SK-N-SH (cell line): ENCODE results near the gene C19orf67. TPM values are rescaled to one million over a fixed set of nuclear protein-coding genes. Genes with fewer than 3 reads are reported as not detected.

ENCODE experiments used
- CTCF ChIA-PET: fragments of 300-600, 350-600 bp; formaldehyde crosslinking; extraction: SDS; loops from one replicate; lab custom pipeline; 2021; lab: Yijun Ruan, JAX
- POLR2A ChIA-PET: fragments of 350-600 bp; sonication (Branson Sonifier 250); formaldehyde crosslinking; extraction: SDS; loops from one replicate; lab custom pipeline; 2020; ENCODE audit warnings: antibody characterized with exemption, inconsistent platforms; lab: Yijun Ruan, JAX
- DNase-seq: peaks from one replicate; pipeline ENCODE4 v3.0.0; 2012
- H2AFZ ChIP-seq: fragments of 200-600 bp; sonication (generic); 2 replicates; pipeline ENCODE4 v1.8.1; 2016; ENCODE audit warnings: antibody characterized with exemption, mild to moderate bottlenecking, low read depth
- H3F3A ChIP-seq: fragments of 200-600 bp; sonication (generic); replicated peaks from 2 replicates; pipeline ENCODE3; 2016; ENCODE audit warnings: antibody characterized with exemption, mild to moderate bottlenecking; ENCODE audit not compliant: insufficient read depth
- H3K27ac ChIP-seq, 2 experiments: fragments of 200-500 bp in 1 of 2; fragments of 200-600 bp in 1 of 2; sonication (Bioruptor generic) in 1 of 2; sonication (generic), shearing (Covaris generic) in 1 of 2; 2 replicates each; pipeline versions ENCODE4 v1.5.1 to v1.6.1; 2014 to 2016; ENCODE audit warnings: low read depth in 2 of 2, inconsistent platforms in 1 of 2, low read length in 1 of 2, mild to moderate bottlenecking in 1 of 2, mixed read lengths in 1 of 2
- H3K27me3 ChIP-seq: fragments of 200-600 bp; sonication (generic), shearing (Covaris generic); 2 replicates; pipeline ENCODE4 v1.6.1; 2016; ENCODE audit warnings: mixed run types; ENCODE audit not compliant: insufficient read depth
- H3K36me3 ChIP-seq, 2 experiments: fragments of 200-500 bp in 1 of 2; fragments of 200-600 bp in 1 of 2; sonication (Bioruptor generic) in 1 of 2; sonication (generic) in 1 of 2; replicated peaks in 1 of 2; 2 replicates each; pipeline versions ENCODE3 to v1.5.1; 2014 to 2016; ENCODE audit warnings: low read length in 1 of 2, mild to moderate bottlenecking in 1 of 2; ENCODE audit not compliant: insufficient read depth in 2 of 2, control insufficient read depth in 1 of 2
- H3K4me1 ChIP-seq, 2 experiments: fragments of 200-500 bp in 1 of 2; fragments of 200-600 bp in 1 of 2; sonication (Bioruptor generic) in 1 of 2; sonication (generic), shearing (Covaris generic) in 1 of 2; 2 replicates each; pipeline versions ENCODE4 v1.5.1 to v1.6.1; 2014 to 2016; ENCODE audit warnings: low read depth in 1 of 2, low read length in 1 of 2, mixed run types in 1 of 2; ENCODE audit not compliant: insufficient read depth in 2 of 2, control insufficient read depth in 1 of 2
- H3K4me2 ChIP-seq: fragments of 200-600 bp; sonication (generic), shearing (Covaris generic); 2 replicates; pipeline ENCODE4 v1.6.1; 2017; ENCODE audit warnings: mixed run types
- H3K4me3 ChIP-seq, 2 experiments: fragments of 200-500 bp in 1 of 2; fragments of 200-600 bp in 1 of 2; sonication (Bioruptor generic) in 1 of 2; sonication (generic), shearing (Covaris generic) in 1 of 2; 2 replicates each; pipeline versions ENCODE4 v1.5.1 to v1.8.1; 2014 to 2016; ENCODE audit warnings: low read depth in 2 of 2, inconsistent platforms in 1 of 2, low read length in 1 of 2, mild to moderate bottlenecking in 1 of 2, mixed read lengths in 1 of 2, moderate library complexity in 1 of 2
- H3K79me2 ChIP-seq: fragments of 200-600 bp; sonication (generic); 2 replicates; pipeline ENCODE4 v1.8.1; 2017; ENCODE audit warnings: mild to moderate bottlenecking; ENCODE audit not compliant: insufficient read depth
- H3K9ac ChIP-seq: fragments of 200-600 bp; sonication (generic); 2 replicates; pipeline ENCODE4 v1.6.1; 2017; ENCODE audit warnings: mixed run types
- H3K9me2 ChIP-seq: fragments of 200-600 bp; sonication (generic); 2 replicates; pipeline ENCODE4 v1.6.1; 2017; ENCODE audit warnings: mixed run types
- H3K9me3 ChIP-seq: fragments of 200-600 bp; sonication (generic); 2 replicates; pipeline ENCODE4 v1.6.1; 2017; ENCODE audit warnings: mixed run types, mild to moderate bottlenecking, moderate library complexity
- H4K20me1 ChIP-seq: fragments of 200-600 bp; sonication (generic); 2 replicates; pipeline ENCODE4 v1.6.1; 2017; ENCODE audit warnings: mild to moderate bottlenecking, mixed run types; ENCODE audit not compliant: insufficient read depth
- CTCF ChIP-seq: fragments of 200-600 bp; sonication (generic); IDR thresholded peaks from 2 replicates; pipeline ENCODE4 v1.6.1; 2017; ENCODE audit warnings: antibody characterized with exemption, mild to moderate bottlenecking, moderate library complexity
- ELF1 ChIP-seq: IDR thresholded peaks from 2 replicates; pipeline ENCODE4 v1.4.0; 2012
- GABPA ChIP-seq: IDR thresholded peaks from 2 replicates; pipeline ENCODE4 v1.4.0; 2012; ENCODE audit warnings: low read depth, mild to moderate bottlenecking
- GATA2 ChIP-seq: sonication (generic); formaldehyde crosslinking; IDR thresholded peaks from 2 replicates; pipeline ENCODE4 v1.5.0; 2020; ENCODE audit warnings: mild to moderate bottlenecking, missing genetic modification reagents
- NFIC ChIP-seq: IDR thresholded peaks from 2 replicates; pipeline ENCODE4 v1.4.0; 2012; ENCODE audit warnings: borderline replicate concordance
- SIN3A ChIP-seq: IDR thresholded peaks from 2 replicates; pipeline ENCODE4 v1.6.1; 2012; ENCODE audit warnings: low read depth, mild to moderate bottlenecking, low read length, moderate library complexity, borderline replicate concordance
- USF1 ChIP-seq: IDR thresholded peaks from 2 replicates; pipeline ENCODE4 v1.4.0; 2012; ENCODE audit warnings: low read depth, borderline replicate concordance
- WGBS: methylation state at CpG from one replicate; pipeline ENCODE4 v1.1.6; 2017; ENCODE audit warnings: low lambda C conversion rate; 5-methylcytosine and 5-hydroxymethylcytosine counted together
- polyA plus RNA-seq, 3 experiments: library from polyadenylated mRNA; depleted of rRNA; stranded (reverse); fragments of >200 nt; gene quantifications; 2 replicates each; pipeline ENCODE4 v1.2.3, GENCODE V29; 2012
- TF ChIP-seq, protein P1 (sequence below): IDR thresholded peaks from 2 replicates; pipeline ENCODE4 v1.4.0; 2012; ENCODE audit warnings: low read depth

Gene C19orf67
- polyA plus RNA-seq, 1 of the 3 experiments (the other 2 are of a cell fraction) = not detected

DNA sequence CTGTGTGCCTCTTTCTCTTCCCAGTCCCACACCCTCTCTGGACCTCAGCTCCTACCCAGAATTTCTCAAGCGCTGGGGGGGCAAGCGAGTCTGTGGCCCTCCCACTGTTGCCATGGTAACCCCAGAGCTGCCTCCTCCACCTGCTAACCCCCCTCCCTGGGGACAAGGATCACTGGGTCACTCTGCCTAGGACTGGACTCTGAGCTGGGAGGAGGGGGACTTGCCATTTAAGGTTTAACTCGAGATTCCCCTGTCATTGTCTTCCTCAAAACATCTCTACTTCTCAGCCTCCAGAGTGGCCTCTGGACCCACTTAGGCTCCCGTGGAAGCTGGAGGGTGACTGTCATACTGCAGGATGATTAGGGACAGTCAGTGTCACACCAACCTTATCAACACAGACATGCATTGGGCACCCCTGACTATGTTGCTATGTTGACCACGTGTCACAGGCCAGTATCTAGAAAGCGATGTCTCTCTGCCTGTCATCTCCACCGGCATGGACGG is 25.9 kb downstream of the C19orf67 start:
- CTCF ChIA-PET = interaction anchor here (0.7 to 8.1 kb wide), 27 partner anchors 11 to 290 kb away, joined by 3 to 146 read pairs (median 4); partner anchors contain the start of genes DCAF15, IL27RA and MISP3
- H3K9ac ChIP-seq = no peak overlapping the region
- DNase-seq = peak; percentile 23
- no peak for TF ChIP-seq GATA2
- TF ChIP-seq NFIC = no peak
- TF ChIP-seq USF1 = no peak
- TF ChIP-seq GABPA = no peak
- TF ChIP-seq SIN3A = no peak
- TF ChIP-seq, protein P1, sequence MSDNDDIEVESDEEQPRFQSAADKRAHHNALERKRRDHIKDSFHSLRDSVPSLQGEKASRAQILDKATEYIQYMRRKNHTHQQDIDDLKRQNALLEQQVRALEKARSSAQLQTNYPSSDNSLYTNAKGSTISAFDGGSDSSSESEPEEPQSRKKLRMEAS = no peak
- TF ChIP-seq, all 33 proteins: peak for 0
- H3K4me3 ChIP-seq = no peak overlapping the region
- no peaks in the 10 kb centered on the region for H3K79me2 ChIP-seq
- POLR2A ChIA-PET = interaction anchor here (1.6 kb wide), 1 partner anchor 14 kb away, joined by 4 read pairs; no protein-coding TSS in a partner anchor
- 27% methylated on average over 6 of the region's 8 CpGs for WGBS
- peaks cover 6 to 10% of the 10 kb centered on the region in 2 experiments; a peak in 2 of 4 replicates for H3K4me1 ChIP-seq
- no peaks in the 10 kb centered on the region for H3K36me3 ChIP-seq
- H3K4me2 ChIP-seq = no peak overlapping the region
- no peak overlapping the region for H2AFZ ChIP-seq
- no peaks in the 10 kb centered on the region for H3K9me2 ChIP-seq
- no peaks in the 10 kb centered on the region for H3K27me3 ChIP-seq
- peaks cover 11% of the 10 kb centered on the region for H3F3A ChIP-seq
- H4K20me1 ChIP-seq = no peaks in the 10 kb centered on the region
- no peaks in the 10 kb centered on the region for H3K9me3 ChIP-seq
- H3K27ac ChIP-seq = no peak overlapping the region

GRCh38 chr19:14059093-14059480 is 26.5 kb downstream of the C19orf67 start:
- CTCF ChIA-PET = interaction anchor here (0.6 to 8.1 kb wide), 35 partner anchors 10 to 291 kb away, joined by 3 to 146 read pairs (median 4); partner anchors contain the start of genes DCAF15, IL27RA and MISP3
- Histone ChIP-seq H3K27ac (no peak overlapping the region), H3K4me1 (peaks cover 6 to 10% of the 10 kb centered on the region in 2 experiments; a peak in 2 of 4 replicates), H3K79me2 (no peaks in the 10 kb centered on the region), H3K9me3 (no peaks in the 10 kb centered on the region), H3K9ac (no peak overlapping the region), H3K4me3 (peak overlapping the region in 1 of 2 experiments; percentile 64; a peak in 1 of 4 replicates), H3K4me2 (no peak overlapping the region; the same call in 1 of the 2 replicates), H2AFZ (no peak overlapping the region), H3F3A (peaks cover 11% of the 10 kb centered on the region), H3K36me3 (no peaks in the 10 kb centered on the region), H4K20me1 (no peaks in the 10 kb centered on the region), H3K9me2 (no peaks in the 10 kb centered on the region), H3K27me3 (no peaks in the 10 kb centered on the region)
- no peak for TF ChIP-seq ELF1
- peak; percentile 76 for TF ChIP-seq CTCF
- peak; percentile 66 for DNase-seq
- WGBS = 9% methylated on average over 13 of the region's 15 CpGs
- POLR2A ChIA-PET = interaction anchor here (1.6 kb wide), 1 partner anchor 15 kb away, joined by 4 read pairs; no protein-coding TSS in a partner anchor
